GM15510 (cell line): Measurements from ENCODE around the gene SLC43A2.

Source experiments
- POLR2A ChIP-seq: IDR thresholded peaks from 3 replicates; pipeline ENCODE4 v1.6.1; 2011; ENCODE audit warnings: borderline replicate concordance; ENCODE audit not compliant: insufficient read length; ENCODE audit errors: extremely low read depth

The SLC43A2 gene

GRCh38 chr17:1590747-1591473 is 37.7 kb downstream of the SLC43A2 start:
- TF ChIP-seq POLR2A, result no peak

DNA sequence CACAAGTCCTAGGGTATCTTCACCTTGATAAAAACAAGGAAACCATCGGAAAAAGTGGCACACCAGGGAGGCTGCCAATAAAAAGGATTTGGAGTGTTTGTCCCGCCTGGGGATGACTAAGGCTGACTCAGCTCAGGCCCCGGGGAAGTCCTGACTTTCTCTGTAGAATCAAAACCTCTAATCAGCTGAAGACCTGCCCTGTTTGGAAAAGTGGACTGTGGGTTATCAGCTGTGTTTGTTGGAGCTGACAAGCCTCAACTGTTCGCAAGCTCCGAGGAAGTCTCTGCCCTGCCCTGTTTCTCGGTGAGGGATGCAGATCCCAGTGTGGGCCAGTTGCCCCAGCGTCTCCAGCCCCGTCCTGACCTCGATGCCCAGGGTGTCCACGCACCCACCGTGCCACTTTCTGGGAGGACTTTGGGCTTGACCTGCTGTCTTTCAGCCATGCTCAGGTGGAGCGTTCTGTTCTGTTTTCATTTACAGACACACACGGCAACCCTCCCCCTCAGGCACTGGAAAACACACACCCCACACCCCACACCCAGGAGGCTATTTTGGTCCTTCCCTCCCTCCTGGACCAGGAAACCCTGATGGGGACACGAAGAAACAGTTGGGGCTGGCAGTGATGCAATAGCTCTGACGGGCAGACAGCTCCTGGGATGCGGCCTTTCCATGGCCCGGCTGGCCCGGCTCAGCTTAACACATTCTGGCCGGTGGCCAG is 38.4 kb downstream of the SLC43A2 start:
- TF ChIP-seq POLR2A, result no peak

DNA sequence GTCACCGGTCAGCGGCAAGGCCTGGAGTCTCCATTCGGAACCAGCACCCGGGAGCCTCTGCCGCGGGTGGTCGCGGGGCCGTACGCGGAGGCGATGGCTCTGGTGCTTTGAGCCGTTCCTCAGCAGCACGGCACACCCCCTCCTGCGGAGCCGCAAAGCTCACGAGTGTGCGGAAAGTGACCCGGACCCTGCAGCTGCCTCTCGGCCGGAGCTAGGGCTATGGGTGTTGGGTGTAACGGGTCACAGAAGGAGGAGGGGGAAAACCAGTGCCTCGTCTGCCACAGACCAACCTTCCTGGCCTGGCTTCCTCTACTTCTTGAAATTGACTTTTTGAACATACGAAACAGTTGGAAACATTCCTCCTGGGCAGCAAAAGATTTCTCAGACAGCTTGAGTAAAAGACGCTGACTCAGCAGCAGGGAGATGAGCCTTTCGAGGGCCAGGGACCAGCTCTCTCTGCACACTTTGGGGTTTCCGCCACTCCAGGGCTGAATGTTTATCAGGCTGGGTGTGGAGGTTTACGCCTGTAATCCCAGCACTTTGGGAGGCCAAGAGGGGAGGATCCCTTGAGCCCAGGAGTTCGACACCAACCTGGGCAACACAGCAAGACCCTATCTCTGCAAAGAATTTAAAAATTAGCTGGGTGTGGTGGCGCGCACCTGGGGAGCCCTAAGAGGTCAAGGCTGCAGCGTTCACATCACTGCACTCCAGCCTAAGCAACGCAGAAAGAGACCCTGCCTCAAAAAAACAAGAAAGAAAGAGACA is 39.6 kb downstream of the SLC43A2 start:
- TF ChIP-seq POLR2A, result no peak

- no peak for TF ChIP-seq POLR2A
Measured at GRCh38 chr17:1584167-1584566, 44.5 kb downstream of the SLC43A2 start.

DNA sequence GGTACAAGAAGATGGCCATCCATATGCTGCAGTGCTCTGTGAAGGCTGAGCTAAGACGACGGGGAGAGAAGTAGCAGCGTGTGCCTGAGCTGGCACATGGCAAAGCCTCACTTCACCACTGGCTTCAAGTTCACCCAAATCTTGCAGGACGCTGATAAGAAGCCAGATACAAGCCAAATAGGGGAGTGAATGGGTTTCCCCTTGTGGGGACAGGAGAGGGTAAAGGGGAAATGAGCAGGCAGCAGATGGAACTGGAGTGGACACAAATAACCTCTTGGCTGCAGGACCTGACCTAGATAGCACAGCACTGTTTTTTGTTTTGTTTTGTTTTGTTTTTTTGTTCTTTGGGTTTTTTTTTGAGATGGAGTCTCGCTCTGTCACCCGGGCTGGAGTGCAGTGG is 45.1 kb downstream of the SLC43A2 start:
- no peak for TF ChIP-seq POLR2A

DNA sequence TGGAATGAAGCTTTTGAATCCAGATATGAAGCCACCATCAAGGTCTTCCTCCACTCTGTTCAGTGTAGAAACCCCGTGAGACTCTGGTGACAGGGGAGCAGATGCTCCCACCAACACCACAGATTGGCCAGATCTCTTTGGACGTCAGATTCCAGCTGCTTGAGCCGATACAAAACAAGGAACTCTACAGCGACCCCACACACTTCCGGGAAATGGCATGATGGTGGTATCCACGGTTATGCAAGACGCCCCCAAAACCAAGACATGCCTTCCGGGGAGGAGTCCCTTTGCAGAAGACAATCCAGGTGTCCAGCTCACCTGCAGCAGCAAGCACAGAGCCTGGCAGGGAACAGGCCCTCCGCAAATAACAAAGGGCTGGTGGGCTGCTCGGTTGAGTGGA is 46.3 kb downstream of the SLC43A2 start:
- TF ChIP-seq POLR2A, result no peak

GRCh38 chr17:1580979-1581676 is 47.5 kb downstream of the SLC43A2 start:
- no peak for TF ChIP-seq POLR2A

GRCh38 chr17:1578029-1578428 is 50.6 kb downstream of the SLC43A2 start:
- no peak for TF ChIP-seq POLR2A

DNA sequence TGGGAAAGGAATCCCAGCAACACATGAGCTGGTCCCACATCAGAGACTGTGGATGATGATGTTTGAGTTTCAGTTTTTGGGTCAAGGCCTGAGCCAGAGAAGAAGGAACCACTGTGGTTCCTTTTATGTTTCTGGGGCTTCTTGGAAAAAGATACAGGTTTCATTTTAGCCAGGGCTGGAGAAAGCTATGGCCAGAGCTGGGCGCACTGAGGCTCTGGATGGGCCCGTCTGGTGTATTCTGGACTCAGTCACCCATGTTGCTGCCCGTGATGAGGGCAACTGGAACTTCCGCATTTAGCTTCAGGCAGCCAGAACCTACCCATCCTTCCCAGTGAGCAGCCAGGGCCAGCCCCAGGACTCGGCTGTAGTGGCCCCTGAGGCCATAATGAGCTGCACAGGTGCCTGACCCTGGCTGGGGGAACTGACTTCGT is 51.0 kb downstream of the SLC43A2 start:
- peak; percentile 5 for TF ChIP-seq POLR2A

GRCh38 chr17:1577182-1577581 is 51.5 kb downstream of the SLC43A2 start:
- TF ChIP-seq POLR2A, result no peak

- no peak for TF ChIP-seq POLR2A
Measured at GRCh38 chr17:1576500-1576899, 52.1 kb downstream of the SLC43A2 start.

DNA sequence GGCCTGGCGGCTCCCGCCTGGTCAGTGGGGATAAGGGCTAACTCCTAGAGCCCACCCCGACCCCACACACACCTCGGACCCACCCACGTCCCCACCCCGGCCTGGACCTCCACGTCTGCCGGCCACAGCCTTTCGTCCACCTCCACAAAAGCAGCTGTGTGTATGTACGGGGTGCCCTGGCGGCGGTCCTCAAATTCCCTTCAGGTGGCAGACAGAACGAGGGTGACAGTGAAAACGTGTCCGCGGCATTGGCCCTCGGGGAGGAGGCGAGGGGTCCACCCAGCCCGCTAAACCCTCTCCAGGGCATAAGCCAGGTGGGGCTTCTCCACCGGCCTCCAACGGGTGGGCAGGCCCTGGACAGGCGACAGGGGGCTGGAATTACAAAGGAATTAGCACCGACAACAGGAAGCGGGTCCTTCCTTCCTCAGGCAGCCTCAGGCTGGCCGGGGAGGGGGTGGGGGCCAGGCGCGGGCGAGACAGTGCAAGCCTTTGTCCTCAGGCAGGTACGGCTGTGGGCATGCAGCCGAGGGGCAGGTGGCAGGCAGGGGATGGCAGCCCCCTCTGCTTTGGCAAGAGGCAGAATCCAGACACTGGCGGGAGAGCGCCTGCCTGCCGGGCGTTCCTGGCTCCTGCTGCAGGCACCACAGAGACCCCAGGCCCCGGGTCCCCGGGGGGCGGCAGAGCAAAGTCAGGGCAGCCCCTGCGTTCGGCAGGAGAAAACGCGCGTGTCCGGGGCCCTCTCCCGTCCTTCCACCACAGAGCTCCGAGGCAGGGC is 53.8 kb downstream of the SLC43A2 start:
- no peak for TF ChIP-seq POLR2A

DNA sequence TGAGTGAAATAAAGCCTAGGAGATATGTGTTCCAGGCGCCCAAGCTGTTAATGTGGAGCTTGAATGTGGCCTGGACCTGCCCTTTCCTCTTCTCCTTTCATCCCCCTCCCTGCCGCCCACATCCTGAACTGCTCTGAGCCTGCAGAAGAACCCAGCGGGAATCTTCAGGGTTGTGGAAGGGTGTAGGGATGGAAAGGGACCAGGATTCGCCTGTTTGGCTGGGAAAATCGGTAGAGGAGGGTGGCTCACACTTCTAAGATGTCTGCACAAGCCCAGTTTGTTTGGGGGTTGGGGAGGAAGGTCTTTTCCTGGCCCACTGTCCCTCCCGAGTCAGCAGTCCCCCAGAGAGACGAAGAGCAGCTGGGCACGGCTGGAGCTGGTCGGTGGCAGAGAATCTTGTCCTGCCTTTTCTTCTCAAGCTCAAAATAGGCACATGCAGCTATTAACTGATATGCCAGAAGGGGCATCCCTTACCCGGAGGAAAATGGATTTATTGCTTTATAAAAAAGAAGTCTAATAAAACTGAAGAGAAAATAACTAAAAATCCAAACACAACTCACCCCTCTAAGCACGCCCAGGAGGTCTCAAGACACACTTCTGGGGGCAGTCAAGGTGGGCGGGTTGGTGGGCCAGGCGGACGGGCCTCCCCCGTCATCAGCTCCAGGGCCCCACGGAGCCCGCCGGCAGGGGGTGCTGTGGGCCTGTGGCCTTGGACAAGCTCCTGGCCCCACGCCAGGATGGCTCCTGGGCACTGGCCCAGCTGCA is 54.5 kb downstream of the SLC43A2 start:
- TF ChIP-seq POLR2A, result no peak

DNA sequence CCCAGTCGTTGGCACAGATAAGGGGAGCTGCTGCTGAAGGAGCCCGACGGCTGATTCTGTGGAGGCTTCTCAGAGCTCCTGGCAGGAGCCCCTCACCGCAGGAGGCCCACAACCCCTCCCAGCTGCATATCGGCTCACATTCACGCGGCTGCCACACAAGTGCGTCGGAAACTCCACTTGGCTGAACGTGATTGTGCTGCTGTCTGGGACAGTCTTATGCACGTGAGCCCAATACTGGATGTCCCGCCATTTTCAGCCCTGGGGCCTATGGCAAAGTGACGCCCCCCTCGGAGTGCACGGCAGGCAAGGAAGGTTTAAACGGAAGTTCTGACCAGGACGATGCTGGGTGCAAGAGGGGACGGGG is 57.3 kb downstream of the SLC43A2 start:
- no peak for TF ChIP-seq POLR2A
